Pancreas (tissue), 10 donors: Measurements from ENCODE around the gene MMP7. TPM values are rescaled to one million over a fixed set of nuclear protein-coding genes. Genes with fewer than 3 reads are reported as not detected.

ENCODE experiments used
- ATAC-seq, 4 donors: fragments of 200-7000 bp; cut with Tn5 transposase; one replicate each; pipeline versions ENCODE4 v1.8.0 to v1.9.1; 2020; ENCODE audit warnings: mild to moderate bottlenecking in 4 of 4, moderate library complexity in 4 of 4
- DNase-seq, 6 donors: peaks; one replicate each; pipeline ENCODE4 v3.0.0-alpha.2; 2020
- FAIRE-seq: peaks from 2 replicates; lab custom pipeline; 2012; peaks lifted over from hg19 to GRCh38; lab: Jason Lieb, UNC
- H3K27ac ChIP-seq, 4 donors: fragments of 200-600 bp; sonication (generic); 1 replicate in 3 of 4; 2 replicates in 1 of 4; pipeline versions ENCODE4 v1.5.0 to v1.8.0; 2020
- H3K27me3 ChIP-seq, 4 donors: fragments of 200-600 bp; one replicate each; pipeline ENCODE4 v1.8.0; 2021
- H3K36me3 ChIP-seq, 3 donors: fragments of 200-600 bp; sonication (generic) in 1 of 3; one replicate each; pipeline versions ENCODE4 v1.5.0 to v1.8.0; 2020 to 2021
- H3K4me1 ChIP-seq, 3 donors: fragments of 200-600 bp; one replicate each; pipeline ENCODE4 v1.8.0; 2021
- H3K4me3 ChIP-seq, 4 donors: fragments of 200-600 bp; sonication (generic) in 2 of 4; one replicate each; pipeline versions ENCODE4 v1.5.0 to v1.8.0; 2020 to 2021
- H3K9me3 ChIP-seq, 4 donors: fragments of 200-600 bp; one replicate each; pipeline ENCODE4 v1.8.0; 2021
- WGBS, 2 donors: extraction: QIAGEN DNeasy Blood & Tissue Kit; methylation state at CpG; one replicate each; pipeline ENCODE4 v1.1.7; 2013; 5-methylcytosine and 5-hydroxymethylcytosine counted together
- intact Hi-C, 3 donors: fragments of 100-400 bp; cut with DNase I; formaldehyde crosslinking; loops; one replicate each; pipeline versions ENCODE4 v1.11.1 to v1.14.2; 2022
- polyA plus RNA-seq, 2 donors: library from polyadenylated mRNA; stranded (reverse); fragments of 200-250 nt; gene quantifications; one replicate each; pipeline ENCODE4 v1.2.3, GENCODE V29; 2013
- total RNA-seq, 6 donors: library from RNA; stranded (reverse); fragmentation: NEBNext Ultra II Directional in 4 of 6; extraction: Animal tissue kit (Norgen Biotek cat#: 25700) in 4 of 6; gene quantifications; one replicate each; pipeline versions ENCODE4 v1.2.1 to v1.2.4, GENCODE V29; 2021 to 2023
- TF ChIP-seq, protein P1 (sequence below), 4 donors: fragments of 200-600 bp; sonication (generic) in 3 of 4; IDR thresholded peaks; one replicate each; pipeline versions ENCODE4 v1.5.0 to v1.8.0; 2021; ENCODE audit warnings: antibody characterized with exemption in 4 of 4
- donor health status: healthy with polysubstance abuse.
- donor health status: DM: no; HTN: no; CAD: no; lungs with moderate emphysema.
- donor health status: DM: no; HTN: no; CAD: no.
- donor health status: control.
- donor health status: control.
- donor health status: Bipolar disorder and iron deficiency.
- donor health status: DM: yes; HTN: yes; CAD: no.
- donor health status: DM: no; HTN: no; CAD: no.
- donor health status: DM: no; HTN: no; CAD: no.
- donor health status: DM: yes; HTN: yes; CAD: no.

MMP7 gene
- total and polyA plus RNA-seq, 8 donors, result 13.5 to 751 (median 36.0) TPM

- Histone ChIP-seq H3K4me1 (no peaks in the 10 kb centered on the region), H3K27ac (no peak overlapping the region), H3K27me3 (no peaks in the 10 kb centered on the region), H3K36me3 (no peaks in the 10 kb centered on the region), H3K9me3 (no peaks in the 10 kb centered on the region), H3K4me3 (no peak overlapping the region)
- intact Hi-C loops, result no loop called here
- DNase-seq (no peak), ATAC-seq (no peak), FAIRE-seq (no peak)
- TF ChIP-seq, protein P1, sequence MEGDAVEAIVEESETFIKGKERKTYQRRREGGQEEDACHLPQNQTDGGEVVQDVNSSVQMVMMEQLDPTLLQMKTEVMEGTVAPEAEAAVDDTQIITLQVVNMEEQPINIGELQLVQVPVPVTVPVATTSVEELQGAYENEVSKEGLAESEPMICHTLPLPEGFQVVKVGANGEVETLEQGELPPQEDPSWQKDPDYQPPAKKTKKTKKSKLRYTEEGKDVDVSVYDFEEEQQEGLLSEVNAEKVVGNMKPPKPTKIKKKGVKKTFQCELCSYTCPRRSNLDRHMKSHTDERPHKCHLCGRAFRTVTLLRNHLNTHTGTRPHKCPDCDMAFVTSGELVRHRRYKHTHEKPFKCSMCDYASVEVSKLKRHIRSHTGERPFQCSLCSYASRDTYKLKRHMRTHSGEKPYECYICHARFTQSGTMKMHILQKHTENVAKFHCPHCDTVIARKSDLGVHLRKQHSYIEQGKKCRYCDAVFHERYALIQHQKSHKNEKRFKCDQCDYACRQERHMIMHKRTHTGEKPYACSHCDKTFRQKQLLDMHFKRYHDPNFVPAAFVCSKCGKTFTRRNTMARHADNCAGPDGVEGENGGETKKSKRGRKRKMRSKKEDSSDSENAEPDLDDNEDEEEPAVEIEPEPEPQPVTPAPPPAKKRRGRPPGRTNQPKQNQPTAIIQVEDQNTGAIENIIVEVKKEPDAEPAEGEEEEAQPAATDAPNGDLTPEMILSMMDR (IDR thresholded peaks at IDR 0.05), result no peak
Observed at GRCh38 chr11:102561636-102562035, 31.1 kb upstream of the MMP7 start.

- no peaks in the 10 kb centered on the region for H3K27me3 ChIP-seq
- no peaks in the 10 kb centered on the region for H3K4me1 ChIP-seq
- intact Hi-C loops, result no loop called here
- DNase-seq (no peak), FAIRE-seq (no peak), ATAC-seq (peak in 3 of 4 donors; percentile 42 to 53 (median 49))
- TF ChIP-seq, protein P1 (IDR thresholded peaks at IDR 0.05), result no peak
- no peaks in the 10 kb centered on the region for H3K9me3 ChIP-seq
- peak overlapping the region in 2 of 4 donors; percentile 31 to 52 for H3K27ac ChIP-seq
- no peaks in the 10 kb centered on the region for H3K36me3 ChIP-seq
- WGBS, 2 donors, result 43 to 51% methylated on average over 6 of the region's 6 CpGs
- H3K4me3 ChIP-seq, result peak overlapping the region in 1 of 4 donors; percentile 2
Observed at GRCh38 chr11:102560555-102561011, 30.0 kb upstream of the MMP7 start.

DNA sequence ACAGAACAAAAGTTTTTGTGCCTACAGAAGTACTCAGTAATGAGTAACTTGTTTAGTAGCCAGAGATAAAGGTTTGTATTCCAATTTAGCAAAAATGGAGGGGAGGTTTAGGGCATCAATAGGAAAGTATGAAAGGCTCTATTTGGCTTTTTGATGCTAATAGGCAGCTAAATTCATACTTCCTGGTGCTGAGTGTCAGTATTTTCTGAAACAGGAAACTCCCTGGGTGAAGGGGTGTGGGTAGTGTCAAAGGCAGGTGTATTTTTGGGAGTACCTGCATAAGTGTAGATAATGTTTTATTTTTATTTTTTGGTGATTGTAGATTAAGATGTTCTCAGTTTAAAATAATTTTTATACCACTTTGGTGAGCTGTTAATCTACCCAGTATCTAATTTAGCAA, 29.3 kb upstream of the MMP7 start:
- Histone ChIP-seq H3K9me3 (no peaks in the 10 kb centered on the region), H3K27me3 (no peaks in the 10 kb centered on the region), H3K27ac (no peak overlapping the region), H3K4me1 (no peaks in the 10 kb centered on the region), H3K4me3 (no peak overlapping the region), H3K36me3 (no peaks in the 10 kb centered on the region)
- FAIRE-seq (no peak), ATAC-seq (peak in 1 of 4 donors; percentile 50), DNase-seq (no peak)
- TF ChIP-seq, protein P1 (IDR thresholded peaks at IDR 0.05), result no peak
- intact Hi-C loops, result no loop called here

DNA sequence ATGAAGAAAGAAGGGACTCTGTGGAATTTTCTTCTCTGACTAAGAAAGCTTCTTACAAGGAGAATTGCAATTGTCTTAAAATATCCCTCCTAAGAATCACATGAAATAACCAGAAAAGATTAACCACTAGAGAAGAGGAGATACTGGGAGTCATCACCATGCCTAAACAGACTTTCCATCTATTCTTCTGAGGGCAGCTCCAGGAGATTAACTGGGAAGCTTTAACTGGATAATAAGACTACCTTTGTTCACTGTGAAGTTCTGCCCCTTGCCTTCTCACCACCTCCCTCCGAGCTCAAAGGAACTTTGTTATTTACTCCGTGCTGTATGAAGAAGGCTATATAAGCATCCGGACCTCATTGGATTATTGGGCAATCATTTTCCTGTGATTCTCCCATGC, 24.5 kb upstream of the MMP7 start:
- ATAC-seq (no peak), FAIRE-seq (no peak), DNase-seq (no peak)
- H3K27me3 ChIP-seq, result no peaks in the 10 kb centered on the region
- TF ChIP-seq, protein P1 (IDR thresholded peaks at IDR 0.05), result no peak
- intact Hi-C loops, result no loop called here
- H3K4me1 ChIP-seq, result peaks cover 0 to 20% (median 0%) of the 10 kb centered on the region in 3 donors
- 71 to 80% methylated on average over 3 of the region's 3 CpGs for WGBS, 2 donors
- no peaks in the 10 kb centered on the region for H3K9me3 ChIP-seq
- H3K36me3 ChIP-seq, result no peaks in the 10 kb centered on the region
- H3K4me3 ChIP-seq, result no peak overlapping the region
- no peak overlapping the region for H3K27ac ChIP-seq

- no peak for FAIRE-seq
- TF ChIP-seq, protein P1 (IDR thresholded peaks at IDR 0.05), result no peak
- ATAC-seq, result peak in 2 of 4 donors; percentile 7 to 17
- H3K9me3 ChIP-seq, result no peaks in the 10 kb centered on the region
- 76 to 81% methylated on average over 5 of the region's 5 CpGs for WGBS, 2 donors
- H3K4me3 ChIP-seq, result no peak overlapping the region
- peak overlapping the region in 2 of 4 donors; percentile 72 to 77 for H3K27ac ChIP-seq
- H3K27me3 ChIP-seq, result no peaks in the 10 kb centered on the region
- H3K4me1 ChIP-seq, result peaks cover 0 to 20% (median 0%) of the 10 kb centered on the region in 3 donors
- intact Hi-C loops, result no loop called here
- H3K36me3 ChIP-seq, result no peaks in the 10 kb centered on the region
- no peak for DNase-seq
Observed at GRCh38 chr11:102553835-102554282, 23.3 kb upstream of the MMP7 start.
